ENCODE measurements around the gene KCNG2.

The KCNG2 gene

DNA sequence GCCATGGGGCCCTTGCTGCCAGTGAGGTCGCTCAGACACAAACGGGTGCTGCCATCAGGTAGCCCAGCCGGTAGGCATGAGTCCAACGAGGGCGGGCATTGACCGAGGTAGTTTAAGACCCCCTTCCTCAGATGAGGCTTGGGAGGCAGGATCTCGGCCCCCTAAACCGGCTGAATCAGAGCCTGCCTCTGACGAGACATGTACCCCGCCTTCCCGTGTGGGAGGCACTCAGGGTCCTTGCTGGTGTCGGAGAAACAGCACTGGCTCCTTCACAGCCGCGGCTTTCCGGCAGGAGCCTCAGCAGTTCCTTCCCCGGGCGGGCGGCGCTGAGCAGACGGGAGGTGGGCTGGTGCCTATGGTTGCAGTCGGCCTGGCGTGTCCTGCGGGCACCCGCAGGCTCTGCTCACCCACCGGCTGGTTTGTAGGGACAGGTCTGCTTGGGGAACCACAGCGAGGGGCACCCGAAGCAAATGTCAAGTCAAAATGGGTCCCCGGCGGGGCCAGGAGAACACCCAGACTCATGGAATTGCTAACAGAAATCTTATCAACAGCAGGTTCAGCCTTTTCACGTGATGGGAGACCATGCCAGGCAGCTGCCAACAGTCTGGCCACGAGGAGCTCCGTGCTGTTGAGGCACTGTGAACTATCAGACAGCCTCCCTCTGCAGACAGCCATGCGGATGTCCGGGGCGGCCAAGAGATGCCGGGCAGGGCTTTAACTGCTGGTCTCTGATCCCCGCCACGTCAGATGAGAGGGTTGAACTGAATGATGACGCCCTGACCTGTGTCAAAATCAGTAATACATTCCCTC lies 2.8 kb downstream of the KCNG2 start:
- DNase-seq: no peak

DNA sequence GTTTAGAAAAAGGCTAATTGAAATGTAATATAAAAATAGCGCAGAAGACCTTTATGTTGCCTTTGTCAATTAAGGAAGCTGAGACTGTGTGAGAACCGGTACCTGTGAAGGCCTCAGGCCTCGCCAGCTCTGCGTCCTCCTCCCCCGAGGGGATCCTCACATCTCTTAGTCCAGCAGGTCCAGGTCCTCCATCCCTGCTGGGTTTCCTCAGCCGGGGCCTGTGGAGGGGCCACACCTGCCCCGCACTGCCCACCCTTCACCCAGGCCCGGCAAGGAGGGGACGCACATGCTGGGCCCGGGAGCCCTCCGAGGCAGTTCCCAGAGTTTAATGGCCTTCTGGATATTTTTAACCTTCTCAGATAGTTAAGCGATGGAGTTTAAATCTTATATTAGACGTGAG lies 3.5 kb downstream of the KCNG2 start:
- DNase-seq: no peak

DNA sequence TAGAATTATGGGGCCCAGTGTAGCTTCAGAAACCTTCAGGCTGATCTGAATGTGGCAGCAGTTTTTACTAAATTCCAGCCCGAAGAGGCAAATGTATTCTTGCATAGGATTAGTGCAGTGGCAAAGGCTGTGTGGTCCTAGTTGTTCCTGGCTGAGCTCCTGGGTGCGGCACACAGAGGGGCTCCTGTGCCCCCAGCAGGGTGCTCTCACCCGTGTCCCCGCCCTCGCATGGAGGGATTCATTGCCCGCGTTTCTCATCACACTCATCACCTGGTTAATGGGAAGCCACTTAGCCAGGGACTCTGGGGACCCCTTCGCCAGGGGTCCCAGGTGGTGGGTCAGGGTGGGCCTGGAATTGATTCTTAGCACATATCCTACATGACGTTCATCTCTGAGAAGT lies 3.9 kb downstream of the KCNG2 start:
- no peak for DNase-seq

DNA sequence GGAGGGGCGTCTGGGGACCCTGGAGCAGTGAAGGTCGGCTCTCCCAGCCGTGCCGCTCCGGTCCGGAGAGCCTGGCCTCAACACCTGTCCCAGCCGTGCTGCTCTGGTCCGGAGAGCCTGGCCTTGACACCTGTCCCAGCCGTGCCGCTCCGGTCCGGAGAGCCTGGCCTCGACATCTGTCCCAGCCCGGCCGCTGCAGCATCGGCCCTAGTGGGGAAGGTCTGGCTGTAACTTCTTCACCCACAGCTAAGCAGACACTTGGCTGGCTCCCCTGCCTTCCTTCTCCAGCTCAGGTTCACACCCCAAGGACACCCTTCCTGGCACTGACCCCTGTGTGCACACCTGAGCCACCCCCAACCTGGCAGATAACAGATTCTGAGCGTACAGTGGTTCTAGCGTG lies 4.6 kb downstream of the KCNG2 start:
- no peak for DNase-seq

DNA sequence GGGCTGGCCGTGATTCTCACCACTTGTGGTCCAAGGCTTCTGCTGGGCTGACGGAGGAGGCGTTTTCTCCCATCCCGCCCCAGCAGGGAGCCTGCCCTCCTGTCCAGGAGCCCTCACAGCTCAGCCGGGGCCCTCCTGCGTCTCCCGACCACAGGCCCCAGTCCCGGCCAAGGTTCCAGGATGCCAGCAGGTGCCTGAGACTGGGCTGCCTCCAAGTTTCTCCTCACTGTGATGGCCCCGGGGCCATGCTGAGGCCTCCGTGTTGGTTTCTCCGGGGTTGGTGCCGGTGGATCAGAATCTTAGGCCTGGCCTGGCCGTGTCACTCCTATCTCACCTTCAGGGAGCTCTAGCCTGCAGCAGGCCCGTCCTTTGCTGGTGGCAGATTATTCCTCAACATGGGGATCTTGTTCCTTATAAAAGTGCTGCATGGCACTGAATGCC lies 5.9 kb downstream of the KCNG2 start:
- no peak for DNase-seq

DNA sequence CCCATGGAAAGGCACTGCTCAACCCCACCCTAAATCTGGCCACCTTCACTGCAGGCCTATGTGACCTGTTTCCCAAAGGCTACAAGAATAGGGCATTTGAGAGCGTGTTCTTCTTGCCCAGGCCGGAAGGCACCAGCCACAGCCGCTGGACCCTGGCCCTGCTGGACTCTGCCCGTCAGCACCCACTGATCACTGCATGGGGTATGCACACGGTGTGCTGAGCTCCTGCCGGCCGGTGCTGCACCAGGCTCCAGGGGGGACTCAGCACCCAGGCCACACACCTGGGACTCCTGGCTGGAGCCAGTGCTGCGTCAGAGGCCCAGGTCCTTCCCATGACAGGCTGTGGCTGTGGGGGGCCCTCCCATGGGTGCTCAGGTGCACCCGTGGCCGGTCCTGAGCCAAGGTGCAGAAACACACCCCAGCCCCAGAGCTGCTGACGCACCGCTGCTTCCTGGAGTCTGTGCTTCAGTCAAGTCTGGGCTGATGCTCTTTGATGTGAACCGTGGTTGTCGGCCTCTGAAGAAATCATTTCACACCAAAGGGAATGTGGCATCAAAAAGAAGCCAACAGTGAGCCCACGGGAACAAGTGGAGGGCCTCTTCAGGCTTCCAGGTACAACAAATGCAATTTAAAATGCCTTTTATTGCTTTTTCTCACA lies 6.5 kb downstream of the KCNG2 start:
- no peak for DNase-seq

DNA sequence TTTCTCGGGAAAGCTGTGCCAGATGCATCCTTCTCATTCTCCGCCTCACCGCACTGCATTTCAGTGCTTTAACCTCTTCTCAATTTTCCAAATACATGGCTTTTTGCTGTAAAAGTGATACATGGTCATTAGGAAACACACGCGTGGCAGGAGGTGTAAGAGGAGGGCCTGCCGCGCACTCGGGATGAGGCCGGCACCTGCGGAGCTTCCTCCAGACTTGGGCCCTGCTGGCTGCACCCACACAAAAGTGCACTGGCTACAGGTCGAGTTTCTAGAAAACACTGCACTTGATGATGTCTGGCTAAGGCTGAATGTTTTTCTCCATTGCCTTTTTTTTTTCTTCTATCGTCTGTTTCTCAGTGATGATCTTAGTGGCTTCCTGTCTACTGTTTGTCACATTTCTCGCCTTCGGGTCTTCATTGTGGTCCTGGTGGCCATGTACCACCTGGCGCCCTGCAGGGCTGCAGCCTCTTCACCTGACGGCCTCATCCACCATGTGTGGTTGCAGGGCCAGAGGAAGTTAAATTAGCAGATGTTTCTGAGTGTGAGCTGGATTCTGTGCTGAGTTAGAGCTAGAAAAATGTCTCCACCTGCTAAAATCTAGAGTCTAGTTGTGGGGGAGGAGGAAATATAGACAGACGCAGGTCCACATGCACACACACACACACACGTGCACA lies 7.6 kb downstream of the KCNG2 start:
- DNase-seq: no peak

DNA sequence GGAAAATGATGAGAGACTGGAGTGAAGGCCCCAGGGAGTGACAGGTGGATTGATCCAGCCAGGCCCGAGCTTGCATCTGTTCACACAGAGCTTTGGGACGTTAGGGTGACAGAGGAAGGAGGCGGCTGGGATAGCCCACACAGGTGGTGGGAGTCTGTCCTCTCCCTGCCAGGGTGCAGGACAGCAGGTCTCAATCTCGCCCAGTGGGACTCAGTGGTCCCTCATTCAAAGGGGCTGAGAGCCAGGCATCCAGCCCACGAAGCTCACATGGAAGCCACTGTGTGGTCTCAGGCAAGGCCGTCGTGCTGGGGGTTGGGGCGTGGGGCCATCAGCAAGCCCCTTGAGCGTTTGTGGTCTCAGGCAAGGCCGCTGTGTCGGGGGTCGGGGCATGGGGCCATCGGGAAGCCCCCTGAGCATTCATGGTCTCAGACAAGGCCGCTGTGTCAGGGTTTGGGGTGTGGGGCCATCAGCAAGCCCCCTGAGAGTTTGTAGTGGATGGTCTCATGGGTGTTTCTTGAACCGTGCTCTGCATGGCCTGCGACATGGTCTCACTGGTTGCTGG lies 8.3 kb downstream of the KCNG2 start:
- DNase-seq: no peak

DNA sequence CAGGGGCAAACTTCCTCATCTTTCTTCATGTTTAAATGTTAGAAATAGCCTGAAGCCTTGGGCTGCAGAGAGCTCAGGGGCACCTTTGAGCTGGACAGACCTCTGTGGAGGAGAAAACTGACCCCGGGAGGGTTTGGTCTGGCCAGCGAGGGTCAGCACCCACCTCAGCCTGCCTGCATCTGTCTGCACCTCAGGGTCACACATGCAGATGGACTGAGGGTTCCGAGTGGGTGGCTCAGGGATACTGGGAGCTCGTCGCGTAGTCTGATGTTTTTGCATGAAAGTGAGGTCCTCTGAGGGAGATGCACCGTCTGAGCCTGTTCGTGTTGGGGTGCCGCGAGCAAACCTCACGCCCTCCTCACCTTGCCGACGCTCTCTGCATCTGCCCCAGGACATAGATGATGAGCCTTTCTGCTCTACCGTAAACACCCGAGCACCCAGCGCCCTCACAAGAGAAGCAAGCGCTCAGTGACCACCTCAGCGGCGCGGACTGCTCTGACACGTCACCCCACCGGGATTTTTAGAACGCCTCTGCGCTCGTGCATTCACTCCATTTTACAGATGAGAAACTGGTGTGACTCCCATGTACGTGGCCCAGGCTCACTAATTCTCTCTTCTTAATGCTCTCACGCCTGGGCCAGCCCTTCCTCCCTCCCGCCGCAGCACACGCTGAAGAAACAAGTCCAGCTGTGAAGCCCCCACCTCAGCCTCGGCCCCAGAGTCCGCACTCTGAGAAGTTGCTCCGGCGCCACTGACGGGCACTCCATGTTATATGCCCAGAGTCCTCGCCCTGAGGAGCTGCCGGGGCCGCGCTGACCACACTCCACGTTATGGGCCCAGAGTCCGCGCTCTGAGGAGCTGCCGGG lies 9.5 kb downstream of the KCNG2 start:
- DNase-seq: no peak

DNA sequence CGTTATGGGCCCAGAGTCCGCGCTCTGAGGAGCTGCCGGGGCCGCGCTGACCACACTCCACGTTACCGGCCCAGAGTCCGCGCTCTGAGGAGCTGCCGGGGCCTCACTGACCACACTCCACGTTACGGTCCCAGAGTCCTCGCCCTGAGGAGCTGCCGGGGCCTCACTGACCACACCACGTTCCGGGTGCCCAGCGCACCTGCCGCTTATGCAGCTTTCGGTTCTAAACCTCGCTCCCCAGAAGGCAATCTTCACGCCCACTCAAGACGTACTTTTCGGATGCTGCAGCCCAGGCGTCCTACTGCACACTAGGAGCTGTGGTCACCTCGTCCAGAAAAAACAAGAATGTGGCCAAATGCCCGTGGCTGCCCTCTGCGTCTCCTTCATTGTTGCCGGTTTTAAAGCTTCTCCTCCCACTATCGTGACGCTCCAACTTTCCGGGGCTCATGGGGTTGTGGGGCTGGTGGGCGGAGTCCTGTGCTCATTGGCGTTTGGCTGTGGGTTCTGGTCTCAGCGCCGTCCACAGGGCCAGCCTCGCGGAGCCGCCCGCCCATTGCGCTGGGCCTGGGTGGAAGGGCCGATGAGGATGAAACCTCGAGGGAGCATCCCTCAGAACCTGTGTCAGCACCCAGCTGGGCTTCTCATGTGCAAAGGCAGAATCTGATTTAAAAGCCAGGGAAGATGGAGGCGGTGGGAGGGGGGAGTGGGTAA lies 11.9 kb downstream of the KCNG2 start:
- no peak for DNase-seq

- DNase-seq: no peak
Measured at GRCh38 chr18:79812052-79812451, 14.3 kb downstream of the KCNG2 start.

DNA sequence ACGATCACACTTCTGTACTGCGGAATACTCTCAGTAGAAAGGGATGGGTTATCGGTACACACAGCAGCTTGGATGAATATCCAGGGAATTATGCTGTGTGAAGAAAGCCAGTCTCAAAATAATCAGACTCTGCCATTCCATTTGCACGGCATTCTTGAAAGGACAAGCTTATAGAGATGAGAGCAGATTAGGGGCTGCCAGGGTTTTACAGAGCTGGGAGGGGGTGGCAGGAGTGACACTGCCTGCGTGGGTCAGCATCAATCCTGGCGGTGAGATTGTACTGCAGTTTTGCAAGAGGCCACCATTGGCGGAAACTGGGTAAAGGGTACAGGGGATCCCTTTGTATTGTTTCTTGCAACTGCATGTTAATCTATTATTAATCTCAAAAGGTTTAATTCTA lies 16.6 kb downstream of the KCNG2 start:
- DNase-seq: no peak

GRCh38 chr18:79815657-79816056 lies 17.9 kb downstream of the KCNG2 start:
- no peak for DNase-seq

DNA sequence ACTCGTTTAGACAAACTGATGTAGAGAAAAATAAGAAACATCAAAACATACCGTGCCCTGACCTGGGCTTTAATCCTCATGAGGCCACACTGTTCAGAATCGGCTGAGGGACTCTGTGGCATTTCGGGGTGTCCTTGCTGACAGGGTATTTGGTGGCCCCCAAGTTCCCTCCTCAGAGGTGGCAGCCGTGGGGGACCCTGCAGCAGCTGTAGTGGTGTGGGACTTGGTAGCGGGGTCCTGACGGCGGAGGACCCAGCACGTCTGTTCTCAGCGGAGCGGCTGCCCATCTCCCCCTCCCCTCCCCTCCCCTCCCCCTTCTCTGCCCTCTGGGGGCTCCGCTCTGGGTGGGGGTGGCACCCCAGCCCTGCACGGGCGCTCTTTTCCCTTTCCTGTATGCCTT lies 18.4 kb downstream of the KCNG2 start:
- DNase-seq: no peak

DNA sequence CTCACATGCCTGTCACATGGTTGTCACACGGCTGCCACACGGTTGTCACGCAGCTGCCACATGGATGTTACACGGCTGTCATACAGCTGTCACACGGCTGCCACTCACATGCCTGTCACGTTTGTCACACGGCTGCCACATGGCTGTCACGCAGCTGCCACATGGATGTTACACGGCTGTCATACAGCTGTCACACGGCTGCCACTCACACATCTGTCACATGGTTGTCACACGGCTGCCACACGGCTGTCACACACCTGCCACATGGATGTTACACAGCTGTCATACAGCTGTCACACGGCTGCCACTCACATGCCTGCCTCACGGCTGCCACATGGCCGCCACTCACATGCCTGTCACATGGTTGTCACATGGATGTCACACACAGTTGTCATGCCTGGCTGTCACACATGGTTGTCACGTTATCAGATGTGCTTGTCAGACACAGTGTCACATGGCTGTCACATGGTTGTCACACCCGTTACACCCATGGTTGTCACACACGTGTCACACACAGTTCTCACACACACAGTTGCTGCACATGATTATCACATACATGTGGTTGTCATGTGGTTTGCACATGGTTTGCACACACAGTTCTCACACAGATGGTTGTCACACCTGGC lies 19.4 kb downstream of the KCNG2 start:
- DNase-seq: no peak

DNA sequence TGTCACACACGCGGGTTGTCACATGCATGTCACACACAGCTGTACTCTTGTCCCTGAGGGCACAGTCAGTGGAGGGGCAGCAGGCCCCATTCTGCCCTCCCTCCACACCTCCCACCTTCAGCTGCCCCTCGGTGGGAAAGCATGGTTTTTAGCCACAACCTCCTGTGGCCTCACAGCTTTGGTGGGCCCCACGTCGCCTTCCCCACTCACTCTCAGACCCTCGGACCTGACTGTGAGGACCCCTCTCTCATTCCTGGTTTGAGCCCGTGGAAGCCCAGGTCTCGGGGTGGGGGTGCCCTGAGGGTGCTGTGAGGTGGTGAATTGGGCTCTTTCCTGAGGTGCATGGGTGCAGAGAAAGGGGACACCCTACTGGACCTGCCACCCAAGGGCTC lies 19.9 kb downstream of the KCNG2 start:
- DNase-seq: no peak

GRCh38 chr18:79818036-79818435 lies 20.3 kb downstream of the KCNG2 start:
- no peak for DNase-seq

DNA sequence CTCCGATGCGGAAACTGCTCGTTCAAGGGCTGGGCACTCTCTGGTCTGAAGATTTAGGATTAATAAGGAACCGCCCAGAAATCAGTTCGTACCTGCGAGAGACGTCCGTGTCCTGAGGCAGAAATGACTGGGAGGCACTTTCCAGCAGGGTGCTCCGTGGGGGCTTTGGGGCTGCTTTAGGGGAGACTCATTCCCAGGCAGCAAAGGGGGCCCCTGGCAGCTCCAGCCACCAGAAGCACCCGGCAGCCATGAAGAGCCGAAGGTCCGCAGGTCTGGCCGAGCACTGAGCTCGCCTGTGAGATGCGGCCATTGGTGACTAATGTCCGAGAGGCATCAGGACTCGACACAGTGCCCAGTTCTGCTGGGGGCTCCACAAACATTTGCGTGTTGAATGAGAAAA lies 20.9 kb downstream of the KCNG2 start:
- no peak for DNase-seq

DNA sequence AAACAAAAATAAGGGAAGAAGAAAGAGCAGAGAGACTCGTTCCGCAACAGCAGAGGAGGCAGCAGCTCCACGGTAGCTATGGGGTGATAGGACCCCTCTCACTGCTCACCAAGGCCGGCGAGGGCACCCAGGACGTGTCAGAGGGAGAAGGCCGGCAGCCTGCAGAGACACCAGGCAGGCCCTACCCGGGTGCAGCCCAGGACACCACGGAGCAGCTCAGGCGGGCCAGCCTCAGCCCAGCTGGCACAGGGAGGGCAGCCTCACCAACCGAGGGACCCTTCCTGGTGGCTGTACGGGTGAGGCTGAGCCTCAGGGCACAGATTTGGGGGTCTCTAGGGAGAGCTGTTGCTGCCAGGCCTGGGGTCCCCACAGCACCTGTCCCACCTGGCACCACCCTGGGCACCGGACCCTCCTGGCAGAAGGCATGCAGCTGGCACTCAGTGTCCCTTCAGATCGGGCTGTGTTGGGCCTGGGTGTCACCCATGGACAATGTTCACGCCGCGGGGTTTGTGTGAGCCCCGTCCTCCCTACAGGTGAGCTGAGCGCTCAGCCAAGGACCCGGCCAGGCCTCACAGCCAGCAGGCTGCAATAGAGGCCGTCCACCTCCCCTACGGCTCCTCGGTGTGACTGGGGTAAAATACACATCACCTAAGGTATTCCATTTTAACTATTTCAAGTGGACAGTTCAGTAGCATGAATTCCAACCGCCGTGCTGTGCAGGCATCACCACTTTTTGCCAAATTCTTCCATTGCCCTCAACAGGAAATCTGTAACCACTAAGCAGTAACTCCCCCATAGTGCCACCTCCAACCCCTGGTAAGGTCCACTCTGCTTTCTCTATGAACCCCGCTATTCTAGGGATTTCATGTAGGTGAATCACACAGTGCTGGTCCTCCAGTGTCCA lies 21.6 kb downstream of the KCNG2 start:
- DNase-seq: no peak

- no peak for DNase-seq
Measured at GRCh38 chr18:79819968-79820351, 22.2 kb downstream of the KCNG2 start.

DNA sequence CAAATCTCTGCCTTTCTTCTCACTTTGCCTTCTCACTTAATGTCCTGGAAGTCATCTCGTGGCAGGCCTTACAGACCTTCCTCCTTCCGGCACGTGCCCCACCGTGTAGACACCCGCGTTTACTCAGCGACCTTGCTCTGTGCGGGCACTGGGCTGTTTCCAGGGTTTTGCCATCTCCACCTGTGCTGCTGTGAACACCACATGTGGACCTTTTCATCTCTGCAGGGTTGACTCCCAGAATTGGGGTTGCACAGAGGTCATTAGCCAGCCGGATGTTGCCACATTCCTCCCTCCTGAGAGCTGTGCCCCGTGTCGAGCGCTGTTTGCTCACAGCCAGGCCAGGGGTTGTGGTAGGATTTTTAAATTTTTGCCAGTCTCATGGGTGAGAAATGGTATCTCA lies 25.4 kb downstream of the KCNG2 start:
- no peak for DNase-seq

Data from NCI-H1694 treated with DMSO at 0.1 percent for 48 hours (cell line).